Embryonic facial prominence (tissue), 1 donor: ENCODE data around the gene DPM1.
A peak's percentile ranks its signal among the peaks of the same experiment; 100 is the strongest.
"Not testable (repeated sequence)": the region's sequence is repeated elsewhere in the genome, so short reads cannot be mapped to it uniquely, and the experiment has no call there.

Experiments
- DNase-seq: peaks from one replicate; pipeline ENCODE4 v3.0.0-alpha.2; 2016; ENCODE audit errors: extremely low spot score

Gene DPM1

DNA sequence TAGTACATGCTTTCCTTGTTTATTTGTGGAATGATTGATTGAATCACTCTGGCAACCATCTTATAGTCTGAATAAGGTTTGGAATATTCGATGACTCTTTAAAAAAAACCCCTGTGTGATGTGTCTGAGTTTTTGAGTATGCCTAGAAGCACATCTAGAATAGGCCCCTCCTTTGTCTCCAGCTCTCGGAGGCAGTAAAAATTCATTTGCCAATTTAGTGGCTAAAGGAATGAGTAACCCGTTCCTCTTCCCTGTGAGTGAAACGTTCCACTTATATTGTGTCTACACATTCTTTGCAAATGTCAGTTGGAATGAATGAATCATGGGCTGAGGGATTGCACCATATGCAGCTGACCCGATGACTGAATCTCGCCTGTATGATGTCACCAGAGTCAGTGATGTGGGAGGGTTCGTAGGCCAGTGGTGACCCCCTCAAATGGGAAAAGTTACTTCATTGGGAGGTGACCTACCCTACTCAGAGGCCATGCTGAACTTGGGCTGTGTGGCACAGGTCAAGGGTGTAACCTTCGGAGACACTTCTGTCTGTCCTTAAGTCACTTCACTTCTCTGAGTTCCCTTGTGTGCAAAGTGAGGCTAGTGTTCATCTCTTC, 21.8 kb upstream of the DPM1 start:
- no peak for DNase-seq

DNA sequence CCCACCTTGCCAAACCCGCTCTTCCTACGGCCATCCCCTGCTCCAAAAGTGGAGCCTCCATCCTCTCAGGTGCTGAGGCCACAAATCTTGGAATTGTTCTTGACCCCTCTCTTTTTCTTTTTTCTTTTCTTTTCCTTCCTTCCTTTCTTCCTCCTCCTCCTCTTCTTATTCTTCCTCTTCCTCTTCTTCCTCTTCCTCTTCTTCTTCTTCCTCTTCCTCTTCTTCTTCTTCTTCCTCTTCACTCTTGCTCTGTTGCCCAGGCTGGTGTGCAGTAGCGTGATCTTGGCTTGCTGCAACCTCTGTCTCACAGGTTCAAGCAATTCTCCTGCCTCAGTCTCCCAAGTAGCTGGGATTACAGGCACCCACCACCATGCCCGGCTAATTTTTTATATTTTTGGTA, 20.2 kb upstream of the DPM1 start:
- not testable (repeated sequence) for DNase-seq

DNA sequence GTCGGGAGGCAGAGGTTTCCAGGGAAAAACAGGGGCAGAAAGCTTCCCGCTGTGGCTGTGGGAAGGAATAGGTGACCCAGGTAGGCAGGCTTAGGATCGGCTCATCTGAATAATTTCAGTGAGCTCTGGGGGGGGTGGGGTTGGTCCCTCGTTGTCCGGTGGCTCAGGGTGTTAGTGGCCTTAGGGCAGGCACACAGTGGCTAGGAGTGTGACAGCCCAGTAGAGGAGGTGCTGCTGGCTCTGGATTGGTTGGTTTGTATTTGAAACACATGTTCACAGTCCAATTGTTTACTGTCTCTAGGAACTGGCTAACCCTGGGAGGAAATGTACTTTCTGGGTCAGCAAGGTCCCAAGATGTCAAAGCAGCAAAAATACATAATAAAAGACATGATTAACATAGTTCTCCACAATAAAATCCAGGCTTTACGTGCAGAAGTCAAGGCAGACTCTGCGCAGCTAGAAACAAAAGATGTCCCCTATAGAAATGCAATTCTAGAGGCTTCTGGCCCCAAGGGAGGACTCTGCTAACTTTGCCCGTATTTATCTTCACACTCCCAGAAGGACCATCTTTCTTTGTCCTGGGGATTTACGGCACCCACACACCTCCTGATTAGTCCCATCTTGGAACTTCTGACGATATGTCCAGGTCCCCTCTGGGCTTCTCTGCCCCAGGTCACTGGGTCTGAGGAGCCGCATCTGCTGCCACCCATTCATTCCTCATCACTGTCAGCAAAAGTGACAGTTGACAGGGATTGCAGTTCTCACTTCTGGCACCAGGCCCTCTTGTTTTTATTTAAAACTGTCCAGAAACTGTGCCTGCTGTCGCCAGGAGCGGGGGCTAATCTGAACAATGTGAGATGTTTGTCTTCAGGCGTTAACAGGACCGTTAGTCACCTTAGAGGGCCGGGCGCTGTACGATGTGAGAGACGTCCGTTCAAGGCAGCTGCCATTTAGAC, 19.0 kb upstream of the DPM1 start:
- no peak for DNase-seq

DNA sequence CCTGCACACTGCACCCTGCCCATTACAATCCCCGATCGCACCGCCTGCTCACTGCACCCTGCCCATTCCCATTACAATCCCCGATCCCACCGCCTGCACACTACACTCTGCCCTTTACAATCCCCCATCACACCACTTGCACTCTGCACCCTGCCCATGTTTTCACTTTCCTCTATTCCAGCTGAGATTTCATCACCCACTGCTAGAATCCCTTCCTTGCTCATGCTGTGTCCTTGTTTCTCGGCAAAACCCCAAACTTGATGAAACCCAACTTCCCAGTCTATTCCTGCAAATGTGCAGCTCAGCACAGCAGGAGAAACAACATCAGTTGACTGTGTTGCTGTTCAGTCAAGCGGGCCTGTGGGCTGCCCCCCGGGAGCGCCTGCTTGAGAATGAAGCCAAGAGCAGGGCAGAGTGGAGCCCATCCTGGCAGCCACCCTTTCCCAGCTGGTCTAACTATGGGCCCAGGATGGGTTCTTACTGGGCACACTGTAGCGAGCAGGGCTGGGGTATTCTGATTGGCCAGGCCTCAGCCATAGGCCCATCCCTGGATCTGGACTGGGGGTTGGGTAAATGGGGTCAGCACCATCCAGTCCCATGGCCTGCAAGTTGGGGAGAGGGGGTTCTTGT, 17.5 kb upstream of the DPM1 start:
- no peak for DNase-seq

DNA sequence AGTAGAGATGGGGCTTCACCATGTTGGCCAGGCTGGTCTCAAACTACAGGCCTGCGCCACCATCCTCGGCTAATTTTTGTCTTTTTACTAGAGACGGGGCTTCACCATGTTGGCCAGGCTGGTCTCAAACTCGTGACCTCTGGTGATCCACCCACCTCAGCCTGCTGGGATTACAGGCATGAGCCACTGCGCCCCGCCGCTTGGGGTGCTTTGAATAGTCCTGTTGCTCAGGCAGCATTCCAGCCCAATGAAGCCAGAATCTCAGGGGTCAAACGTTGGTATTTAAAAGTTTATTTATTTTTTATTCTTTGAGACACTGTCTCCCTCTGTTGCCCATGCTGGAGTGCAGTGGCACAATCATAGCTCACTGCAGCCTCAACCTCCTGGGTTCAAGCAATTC, 11.6 kb upstream of the DPM1 start:
- no peak for DNase-seq

DNA sequence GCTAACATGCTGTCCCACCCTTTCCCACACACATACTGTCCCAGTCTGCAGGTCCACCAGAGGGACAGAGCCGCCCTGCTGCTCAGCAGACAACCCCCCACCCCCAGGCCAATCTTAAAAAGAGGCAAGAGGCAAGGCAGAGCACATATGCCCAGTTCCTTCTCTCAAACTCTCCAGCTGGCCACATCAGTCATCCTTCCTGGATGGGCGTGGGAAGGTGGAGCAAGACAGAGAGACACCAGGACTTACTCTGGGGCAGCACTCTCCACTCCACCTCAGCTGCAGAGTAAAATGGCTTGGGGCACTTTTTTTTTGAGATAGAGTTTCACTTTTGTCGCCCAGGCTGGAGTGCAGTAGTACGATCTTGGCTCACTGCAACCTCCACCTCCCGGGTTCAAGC, 11.1 kb upstream of the DPM1 start:
- no peak for DNase-seq

DNA sequence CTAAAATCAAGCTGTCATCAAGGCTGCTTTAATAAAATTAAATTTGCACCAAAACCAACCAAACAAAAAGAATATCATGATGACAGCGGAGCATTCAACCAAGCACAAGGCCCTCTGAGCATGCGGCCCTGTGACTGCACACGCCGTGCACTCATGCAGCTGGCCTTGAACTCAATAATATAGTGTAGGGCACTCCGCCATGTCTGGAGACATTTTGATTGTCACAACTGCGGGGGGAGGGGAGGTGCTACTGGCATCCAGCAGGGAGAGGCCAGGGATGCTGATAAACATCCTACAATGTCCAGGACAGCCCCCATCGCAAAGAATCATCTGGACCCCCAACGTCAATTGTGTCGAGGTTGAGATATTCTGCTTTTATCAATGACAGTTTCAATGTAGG, 10.0 kb upstream of the DPM1 start:
- DNase-seq: no peak

DNA sequence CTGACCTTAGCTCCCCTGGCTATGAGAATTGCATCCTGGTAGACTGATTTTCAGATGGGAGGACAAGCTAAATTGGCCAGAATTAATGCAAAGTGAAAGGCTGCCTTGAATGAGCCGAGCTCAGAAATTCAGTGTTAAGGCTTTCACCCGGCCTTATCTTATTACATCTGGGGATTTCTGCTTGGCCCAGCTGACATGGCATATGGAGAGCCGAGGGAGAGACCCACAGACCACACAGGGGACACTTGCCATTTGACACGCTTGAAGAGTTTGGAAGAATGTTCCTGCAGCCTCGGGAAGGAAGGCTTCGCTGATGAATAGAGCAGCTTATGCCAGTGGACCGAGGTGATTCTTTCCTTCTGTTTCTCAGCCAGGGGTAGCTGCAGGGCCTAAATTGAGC, 9.3 kb upstream of the DPM1 start:
- no peak for DNase-seq

DNA sequence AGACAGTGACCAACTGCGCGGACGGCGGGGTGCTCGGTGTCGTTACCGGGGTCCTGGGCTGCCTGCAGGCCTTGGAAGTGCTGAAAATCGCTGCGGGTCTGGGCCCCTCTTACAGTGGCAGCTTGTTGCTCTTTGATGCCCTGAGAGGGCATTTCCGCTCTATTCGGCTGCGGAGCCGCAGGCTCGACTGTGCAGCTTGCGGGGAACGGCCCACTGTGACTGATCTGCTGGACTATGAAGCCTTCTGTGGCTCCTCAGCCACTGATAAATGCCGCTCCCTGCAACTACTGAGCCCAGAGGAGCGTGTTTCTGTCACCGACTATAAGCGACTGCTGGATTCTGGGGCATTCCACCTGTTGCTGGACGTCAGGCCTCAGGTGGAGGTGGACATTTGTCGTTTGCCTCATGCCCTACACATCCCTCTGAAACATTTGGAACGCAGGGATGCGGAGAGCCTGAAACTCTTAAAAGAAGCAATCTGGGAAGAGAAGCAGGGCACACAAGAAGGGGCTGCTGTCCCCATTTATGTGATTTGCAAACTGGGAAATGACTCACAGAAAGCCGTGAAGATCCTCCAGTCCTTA, 1.3 kb upstream of the DPM1 start:
- no peak for DNase-seq

DNA sequence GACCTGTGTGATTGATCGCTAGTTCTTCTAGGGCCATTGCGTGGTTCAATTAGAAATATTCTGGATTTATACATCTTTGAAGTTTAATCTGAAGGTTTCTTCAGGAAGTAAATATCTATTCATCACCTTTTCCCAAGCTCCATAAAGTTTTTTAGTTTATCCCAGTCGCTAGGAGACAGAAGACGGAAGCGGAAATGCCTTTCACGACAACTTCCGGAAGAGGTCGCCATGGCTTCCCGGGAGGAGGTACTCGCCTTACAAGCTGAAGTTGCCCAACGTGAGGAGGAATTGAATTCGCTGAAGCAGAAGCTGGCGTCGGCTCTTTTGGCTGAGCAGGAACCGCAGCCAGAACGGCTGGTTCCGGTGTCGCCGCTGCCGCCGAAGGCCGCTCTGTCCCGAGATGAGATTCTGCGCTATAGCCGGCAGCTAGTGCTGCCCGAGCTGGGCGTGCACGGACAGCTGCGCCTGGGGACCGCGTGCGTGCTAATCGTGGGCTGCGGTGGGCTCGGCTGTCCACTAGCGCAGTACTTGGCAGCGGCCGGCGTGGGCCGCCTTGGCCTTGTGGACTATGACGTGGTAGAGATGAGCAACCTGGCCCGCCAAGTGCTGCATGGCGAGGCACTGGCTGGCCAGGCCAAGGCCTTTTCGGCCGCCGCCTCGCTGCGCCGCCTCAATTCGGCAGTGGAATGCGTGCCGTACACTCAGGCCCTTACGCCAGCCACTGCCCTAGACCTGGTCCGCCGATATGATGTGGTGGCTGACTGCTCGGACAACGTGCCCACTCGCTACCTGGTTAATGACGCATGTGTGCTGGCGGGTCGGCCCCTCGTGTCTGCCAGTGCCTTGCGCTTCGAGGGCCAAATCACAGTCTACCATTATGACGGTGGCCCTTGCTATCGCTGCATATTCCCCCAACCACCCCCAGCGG, 547 bp upstream of the DPM1 start, which contains the start of gene MOCS3:
Gene MOCS3 (plus strand): TSS at position 204 of the 928 bp plus-strand sequence. CDS start 25 bp downstream, at position 229.
- peak; percentile 90 for DNase-seq

DNA sequence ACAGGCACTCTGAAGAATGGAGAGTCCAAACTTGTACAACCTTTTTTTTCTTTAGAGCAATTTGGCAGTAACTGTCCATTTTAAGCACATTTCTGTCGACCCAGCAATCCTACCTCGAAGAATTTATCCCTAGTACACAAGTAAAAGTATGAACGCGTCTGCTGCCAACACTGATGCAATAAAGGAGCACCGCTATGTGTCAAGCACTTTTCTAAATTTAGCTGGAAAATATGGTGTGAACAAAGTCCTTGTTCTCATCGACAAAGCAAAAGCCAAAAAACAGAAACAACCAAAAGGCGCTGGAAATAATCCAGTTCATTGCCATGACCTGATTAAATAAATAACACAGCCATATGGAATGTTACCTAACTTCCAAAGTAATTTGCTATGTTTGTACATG, 1.1 kb downstream of the DPM1 start:
- no peak for DNase-seq

DNA sequence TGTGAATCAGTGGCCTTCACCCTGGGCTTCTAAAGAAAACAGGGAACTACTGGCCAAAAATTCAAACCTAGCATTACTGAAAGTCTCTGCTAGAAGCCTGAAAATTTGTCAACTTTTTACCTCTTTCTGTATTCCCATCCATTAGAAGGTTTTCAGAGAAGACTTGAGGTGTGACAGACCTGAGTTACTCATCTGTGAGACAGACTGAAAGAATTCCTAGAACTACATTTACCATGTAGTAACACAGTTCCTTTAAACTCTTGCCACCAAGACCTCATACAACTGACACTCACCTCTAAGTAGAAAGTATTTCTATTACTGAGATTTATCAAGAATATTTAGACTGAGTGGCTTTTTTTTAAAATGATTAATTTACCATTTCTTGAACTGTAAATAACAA, 4.5 kb downstream of the DPM1 start:
- DNase-seq: no peak

DNA sequence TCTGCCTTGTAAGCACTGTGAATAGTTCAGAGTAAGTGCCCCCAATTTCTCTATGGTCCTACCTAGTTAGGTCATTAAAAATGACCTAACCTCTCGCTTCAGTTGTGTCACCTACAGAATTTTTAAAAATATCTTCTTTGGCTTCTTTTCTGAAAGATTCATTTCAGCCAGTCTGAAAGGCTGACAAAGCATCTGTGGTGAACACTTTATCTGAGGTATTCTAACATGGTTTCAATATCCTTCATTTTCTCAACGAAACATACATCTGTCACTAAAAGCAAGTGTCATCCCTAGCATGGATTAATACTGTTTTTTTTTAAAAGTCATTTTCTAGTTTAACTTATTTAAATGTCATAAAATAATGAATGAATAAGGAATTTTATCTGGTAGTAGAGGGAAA, 5.1 kb downstream of the DPM1 start:
- DNase-seq: no peak

DNA sequence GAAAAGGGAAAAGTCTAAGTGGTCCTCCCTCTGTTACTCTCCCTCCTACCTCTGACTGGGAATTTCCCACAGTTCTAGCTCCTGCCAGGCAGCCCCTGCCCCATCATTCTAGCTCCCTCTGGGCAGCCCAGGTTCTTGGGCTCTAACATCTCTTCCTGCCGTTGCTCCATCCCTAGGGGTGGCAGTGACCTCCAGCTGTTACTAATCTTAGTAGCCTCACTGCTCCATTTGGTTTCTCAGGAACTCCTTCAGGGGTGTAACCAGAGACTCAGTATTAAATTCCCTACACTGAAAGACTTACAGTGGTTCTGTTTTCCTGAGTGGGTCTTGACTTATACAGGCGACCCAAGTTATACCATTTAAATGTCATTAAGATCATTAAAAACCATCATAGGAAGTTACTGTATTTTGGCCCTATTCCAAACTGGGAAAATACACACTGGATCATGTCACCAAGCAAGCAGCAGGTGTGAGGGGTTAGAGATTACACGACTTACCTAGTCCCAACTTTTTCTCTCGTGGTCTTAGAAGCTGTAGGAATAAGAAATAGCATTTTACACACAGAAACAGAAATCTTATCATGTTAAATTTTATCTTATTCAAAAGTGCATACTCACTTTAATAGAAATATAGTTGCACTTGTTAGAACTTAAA, 10.1 kb downstream of the DPM1 start:
- no peak for DNase-seq

DNA sequence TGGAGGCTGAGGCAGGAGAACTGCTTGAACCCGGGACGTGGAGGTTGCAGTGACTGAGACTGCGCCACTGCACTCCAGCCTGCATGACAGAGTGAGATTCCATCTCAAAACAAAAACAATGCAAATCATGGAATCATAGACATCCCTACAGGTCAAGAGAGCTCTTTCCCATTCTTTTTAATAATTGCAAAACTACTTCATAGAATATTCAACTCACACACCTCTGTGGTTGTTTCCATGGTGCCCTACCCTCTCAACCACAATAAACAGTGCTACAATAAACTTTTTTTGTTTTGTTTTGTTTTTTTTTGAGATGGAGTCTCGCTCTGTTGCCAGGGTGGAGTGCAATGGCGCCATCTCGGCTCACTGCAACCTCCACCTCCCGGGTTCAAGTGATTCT, 15.3 kb downstream of the DPM1 start:
- no peak for DNase-seq

DNA sequence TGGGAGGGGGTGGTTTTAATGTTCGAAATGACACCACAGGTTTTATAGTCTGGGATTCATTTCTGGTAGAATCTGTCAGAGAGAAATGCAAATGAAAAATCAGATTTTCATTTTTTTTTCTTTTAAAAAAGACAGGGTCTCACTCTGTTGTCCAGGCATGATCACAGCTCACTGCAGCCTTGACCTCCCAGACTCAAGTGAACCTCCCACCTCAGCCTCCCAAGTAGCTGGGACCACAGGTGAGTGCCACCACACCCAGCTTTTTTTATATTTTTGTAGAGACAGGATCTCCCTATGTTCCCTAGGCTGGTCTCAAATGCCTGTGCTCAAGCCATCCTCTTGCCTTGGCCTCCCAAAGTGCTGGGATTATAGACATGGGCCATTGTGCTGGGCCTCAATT, 24.7 kb downstream of the DPM1 start:
- no peak for DNase-seq

DNA sequence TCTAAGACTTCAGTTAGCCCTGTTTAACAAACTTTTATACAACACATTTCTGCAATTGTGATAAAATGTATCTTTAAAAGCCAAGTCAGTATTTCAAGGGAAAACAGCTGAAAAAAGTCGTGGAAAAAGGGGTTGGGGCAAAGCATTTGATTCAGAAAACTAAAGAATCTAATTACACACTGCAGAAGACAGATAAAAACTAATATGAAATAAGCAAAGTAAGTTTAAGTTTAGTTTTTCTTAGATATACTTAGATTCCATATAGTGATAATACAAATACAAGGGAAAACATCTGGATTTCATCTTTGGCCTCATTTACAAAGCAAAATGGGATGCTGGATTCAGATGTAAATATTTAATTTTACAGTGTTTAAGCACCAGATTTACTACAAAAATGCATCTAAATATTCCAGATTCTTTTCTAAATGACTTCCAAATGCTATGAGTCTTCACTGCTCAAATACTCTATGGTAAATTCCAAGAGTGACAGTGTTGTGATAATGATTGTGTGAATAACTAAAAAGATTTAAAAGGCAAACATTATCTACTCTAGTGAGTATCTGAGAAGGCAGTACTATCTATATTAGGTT, 25.5 kb downstream of the DPM1 start:
- DNase-seq: no peak

DNA sequence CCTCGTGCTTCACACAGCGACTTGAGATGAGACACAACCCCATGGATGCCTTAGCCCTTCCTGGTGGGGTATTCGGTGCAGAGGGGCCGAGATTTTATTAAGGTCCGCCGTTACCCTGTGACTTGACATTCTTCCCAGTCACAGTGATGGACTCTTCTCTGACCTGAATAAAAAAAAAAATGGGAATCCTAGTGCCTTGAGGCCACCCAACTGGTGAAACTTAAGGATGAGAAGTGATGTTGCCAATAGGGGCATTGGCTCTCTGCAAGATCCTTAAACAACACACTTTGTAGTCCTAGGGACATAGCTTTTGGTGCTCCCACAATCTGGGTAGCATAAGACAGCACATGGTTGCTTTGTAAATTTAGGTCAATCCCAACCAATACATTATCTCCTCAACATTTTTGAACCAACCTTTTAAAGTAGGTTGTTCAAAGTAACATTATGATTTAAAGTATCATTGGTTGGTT, 26.3 kb downstream of the DPM1 start:
- no peak for DNase-seq

DNA sequence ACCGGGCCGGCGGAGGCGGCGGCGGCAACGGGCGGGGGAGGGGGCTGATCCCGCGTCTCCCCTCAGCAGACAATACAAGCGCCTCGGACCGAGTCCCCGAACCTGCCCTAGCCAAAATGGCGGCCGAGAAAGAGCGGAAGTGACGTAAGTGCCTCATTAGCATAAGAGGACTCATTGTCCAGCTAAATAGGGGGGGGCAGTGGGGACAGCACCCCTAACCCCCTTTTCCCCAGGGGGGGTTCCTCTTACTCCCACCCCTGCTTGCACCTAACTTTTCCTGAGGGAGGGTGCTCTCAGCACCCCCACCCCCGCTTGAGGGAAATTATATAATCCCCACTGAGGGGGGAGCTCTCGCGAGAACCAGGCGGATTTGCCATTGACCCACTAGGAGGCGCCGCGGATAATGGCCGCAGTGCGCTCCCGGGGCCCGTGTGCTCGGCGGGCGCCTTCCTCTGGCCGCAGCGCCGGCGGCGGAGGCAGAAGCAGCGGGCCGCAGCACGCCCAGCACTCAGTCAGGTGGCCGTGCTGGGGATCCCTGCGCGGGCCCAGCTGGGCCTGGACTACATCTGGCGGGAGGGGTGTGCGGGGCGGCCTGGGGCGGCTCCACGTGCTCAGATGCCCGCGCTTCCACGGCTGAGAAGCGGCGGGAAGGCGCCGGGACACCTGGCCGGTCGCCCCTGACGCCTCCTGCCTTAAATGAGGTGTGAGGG, 26.9 kb downstream of the DPM1 start, which contains the start of gene ADNP:
Gene ADNP (minus strand): TSS at position 132 of the 710 bp plus-strand sequence. CDS start 27,441 bp downstream, outside the sequence.
- peak; percentile 90 for DNase-seq

DNA sequence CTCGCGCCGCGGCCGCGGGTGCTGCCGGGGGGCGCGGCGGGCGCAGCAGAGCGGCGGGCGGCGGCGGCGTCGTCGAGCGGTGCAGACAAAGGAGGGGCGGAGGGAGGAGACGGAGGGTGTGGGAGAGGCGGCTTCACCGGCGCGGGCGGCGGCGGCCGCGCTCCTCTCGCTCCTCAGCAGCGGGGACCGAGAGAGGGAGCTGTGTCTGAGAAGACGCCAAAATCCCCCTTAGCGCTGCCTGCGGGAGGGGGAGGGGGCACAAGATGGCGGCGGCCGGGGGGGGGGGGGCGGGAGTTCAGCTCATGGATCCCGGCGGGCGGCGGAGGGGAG, 27.4 kb downstream of the DPM1 start:
- DNase-seq: peak; percentile 49
